ENCODE measurements around the gene R3HDM4.

DNA sequence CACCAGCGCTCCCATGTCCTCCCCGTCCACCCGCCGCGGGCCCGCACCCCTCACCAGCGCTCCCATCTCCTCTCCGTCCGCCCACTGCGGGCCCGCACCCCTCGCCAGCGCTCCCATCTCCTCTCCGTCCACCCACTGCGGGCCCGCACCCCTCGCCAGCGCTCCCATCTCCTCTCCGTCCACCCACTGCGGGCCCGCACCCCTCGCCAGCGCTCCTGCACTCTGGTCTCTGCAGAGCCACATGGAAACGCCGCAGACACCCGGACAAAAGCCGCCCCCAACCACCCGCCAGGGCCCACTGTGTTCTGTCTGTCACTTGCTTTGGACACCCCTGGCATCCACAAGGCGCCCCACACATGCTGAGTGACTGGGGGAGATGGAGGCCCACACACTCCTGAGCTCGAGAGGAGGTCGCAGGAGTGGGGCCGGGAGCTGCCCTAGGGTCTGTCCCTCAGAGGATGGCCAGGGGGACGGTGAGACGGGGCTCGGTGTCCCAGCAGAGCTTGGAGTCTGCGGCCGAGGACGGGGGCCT, 46.2 kb downstream of the R3HDM4 start:
- no peak for TF ChIP-seq POLR2A (IDR thresholded peaks at IDR 0.05)
- no peak for TF ChIP-seq CTCF (IDR thresholded peaks at IDR 0.05)
